HCT116 (cell line): ENCODE results near the gene DEPDC5. TPM values are rescaled to one million over a fixed set of nuclear protein-coding genes. Genes with fewer than 3 reads are reported as not detected.

Experiments used
- ATAC-seq: fragments of 200-7000 bp; cut with Tn5 transposase; 2 replicates; pipeline ENCODE4 v1.9.1; 2020; ENCODE audit warnings: mild to moderate bottlenecking, moderate library complexity
- BruUV-seq: library from RNA; stranded (reverse); fragments of 400-500 nt; replicated peaks from 2 replicates; lab custom pipeline; 2021; lab: Mats Ljungman, UMichigan
- CTCF ChIA-PET: fragments of 300-600 bp; sonication (Branson Sonifier 250); formaldehyde crosslinking; loops from one replicate; lab custom pipeline; 2021; ENCODE audit warnings: antibody characterized with exemption; lab: Charles Lee
- POLR2A ChIA-PET: fragments of 300-600, 350-600 bp; sonication (Branson Sonifier 250); formaldehyde crosslinking; loops from one replicate; lab custom pipeline; 2021; ENCODE audit warnings: antibody characterized with exemption; lab: Charles Lee
- RAD21 ChIA-PET, 2 experiments: fragments of 300-600 bp; sonication (Branson Sonifier 250); formaldehyde crosslinking; loops; one replicate each; lab custom pipeline; 2023; ENCODE audit warnings: low total read pairs in 2 of 2; ENCODE audit not compliant: uncharacterized antibody in 2 of 2, unreplicated experiment in 2 of 2, low non-redundant PET in 1 of 2; lab: Charles Lee
- DNase-seq: peaks from one replicate; pipeline ENCODE4 v3.0.0-alpha.2; 2010; ENCODE audit warnings: low read depth, low spot score
- H2AFZ ChIP-seq: fragments of 200-600 bp; shearing (Covaris generic), sonication (generic); 2 replicates; pipeline ENCODE4 v1.6.1; 2017; ENCODE audit warnings: low read depth, mixed run types, mixed read lengths, antibody characterized with exemption, low read length; ENCODE audit not compliant: poor library complexity, severe bottlenecking
- H3K27ac ChIP-seq: 2 replicates; pipeline ENCODE4 v1.5.1; 2012; ENCODE audit warnings: low read depth, low read length
- H3K27me3 ChIP-seq: fragments of 200-600 bp; sonication (generic); 2 replicates; pipeline ENCODE4 v1.6.1; 2016; ENCODE audit warnings: mixed run types, low read length, mixed read lengths; ENCODE audit not compliant: insufficient read depth
- H3K36me3 ChIP-seq, 2 experiments: fragments of 200-500 bp in 1 of 2; fragments of 200-600 bp in 1 of 2; sonication (Bioruptor generic) in 1 of 2; sonication (generic) in 1 of 2; 2 replicates each; pipeline versions ENCODE4 v1.5.1 to v1.6.1; 2014 to 2016; ENCODE audit warnings: low read length in 2 of 2, inconsistent platforms in 1 of 2, mixed read lengths in 1 of 2, mixed run types in 1 of 2; ENCODE audit not compliant: insufficient read depth in 2 of 2, control insufficient read depth in 1 of 2
- H3K4me1 ChIP-seq, 2 experiments: fragments of 200-600 bp in 1 of 2; sonication (generic) in 1 of 2; 2 replicates each; pipeline versions ENCODE4 v1.5.1 to v1.6.1; 2012 to 2017; ENCODE audit warnings: low read length in 2 of 2, inconsistent platforms in 1 of 2, mild to moderate bottlenecking in 1 of 2, mixed read lengths in 1 of 2, mixed run types in 1 of 2, moderate library complexity in 1 of 2; ENCODE audit not compliant: insufficient read depth in 2 of 2, control insufficient read depth in 1 of 2
- H3K4me2 ChIP-seq: fragments of 200-600 bp; sonication (generic); 2 replicates; pipeline ENCODE4 v1.6.1; 2017; ENCODE audit warnings: mixed run types, low read length, mixed read lengths
- H3K4me3 ChIP-seq, 2 experiments: fragments of 200-600 bp in 1 of 2; sonication (generic) in 1 of 2; replicated peaks in 1 of 2; 2 replicates each; pipeline ENCODE4 v1.5.1; 2011 to 2016; ENCODE audit warnings: low read length in 2 of 2, control low read depth in 1 of 2, low read depth in 1 of 2, mild to moderate bottlenecking in 1 of 2, mixed read lengths in 1 of 2, mixed run types in 1 of 2
- H3K79me2 ChIP-seq: fragments of 200-600 bp; sonication (generic); 2 replicates; pipeline ENCODE4 v1.6.1; 2017; ENCODE audit warnings: mild to moderate bottlenecking, mixed run types, low read length, moderate library complexity, mixed read lengths; ENCODE audit not compliant: insufficient read depth
- H3K9ac ChIP-seq: fragments of 200-600 bp; sonication (generic); 2 replicates; pipeline ENCODE4 v1.6.1; 2016; ENCODE audit warnings: low read length, mixed read lengths
- H3K9me2 ChIP-seq: fragments of 200-600 bp; sonication (generic), shearing (Covaris generic); 2 replicates; pipeline ENCODE4 v1.6.1; 2017; ENCODE audit warnings: mixed run types, mild to moderate bottlenecking, moderate library complexity; ENCODE audit not compliant: insufficient read depth
- H3K9me3 ChIP-seq, 2 experiments: fragments of 200-500 bp in 1 of 2; fragments of 200-600 bp in 1 of 2; sonication (Bioruptor generic) in 1 of 2; sonication (generic) in 1 of 2; 2 replicates each; pipeline ENCODE4 v1.6.1; 2014 to 2017; ENCODE audit warnings: low read length in 2 of 2, mixed read lengths in 2 of 2, inconsistent platforms in 1 of 2, low read depth in 1 of 2, mild to moderate bottlenecking in 1 of 2, mixed run types in 1 of 2, moderate library complexity in 1 of 2; ENCODE audit not compliant: control insufficient read depth in 1 of 2, insufficient read depth in 1 of 2
- H4K20me1 ChIP-seq: fragments of 200-600 bp; sonication (generic), shearing (Covaris generic); 2 replicates; pipeline ENCODE4 v1.6.1; 2017; ENCODE audit warnings: mixed run types, mild to moderate bottlenecking, moderate library complexity; ENCODE audit not compliant: insufficient read depth
- CEBPB ChIP-seq: IDR thresholded peaks from 2 replicates; pipeline ENCODE4 v1.6.1; 2012; ENCODE audit warnings: low read depth
- POLR2AphosphoS5 ChIP-seq: IDR thresholded peaks from 2 replicates; pipeline ENCODE4 v1.6.1; 2011; ENCODE audit warnings: mild to moderate bottlenecking, low read depth, low read length, moderate library complexity
- RAD21 ChIP-seq: IDR thresholded peaks from 2 replicates; pipeline ENCODE4 v1.6.1; 2012; ENCODE audit warnings: low read depth, mild to moderate bottlenecking
- ZFX ChIP-seq: fragments of 450-650 bp; IDR thresholded peaks from 2 replicates; pipeline ENCODE4 v1.6.1; 2017
- intact Hi-C: fragments of 100-400 bp; cut with micrococcal nuclease; formaldehyde crosslinking; loops from 2 replicates; pipeline ENCODE4 v1.10.0; 2022
- total RNA-seq: library from RNA; stranded (reverse); gene quantifications from one replicate; pipeline ENCODE4 v1.2.1, GENCODE V29; 2021; ENCODE audit not compliant: unreplicated experiment
- TF ChIP-seq, protein P1 (sequence below), 3 experiments: fragments of 200-600 bp in 1 of 3; sonication (generic) in 1 of 3; IDR thresholded peaks in 2 of 3; conservative IDR thresholded peaks in 1 of 3; 2 replicates each; pipeline ENCODE4 v1.5.1; 2012 to 2017; ENCODE audit warnings: low read depth in 2 of 3, low read length in 2 of 3, antibody characterized with exemption in 1 of 3, borderline replicate concordance in 1 of 3, control low read depth in 1 of 3, mild to moderate bottlenecking in 1 of 3, mixed read lengths in 1 of 3, mixed run types in 1 of 3, moderate library complexity in 1 of 3; ENCODE audit not compliant: insufficient read depth in 1 of 3
- TF ChIP-seq, protein P2 (sequence below): IDR thresholded peaks from 2 replicates; pipeline ENCODE4 v1.6.1; 2012
- TF ChIP-seq, protein P3 (sequence below): IDR thresholded peaks from 2 replicates; pipeline ENCODE4 v1.6.1; 2012; ENCODE audit warnings: low read depth

DEPDC5 gene
- total RNA-seq, 1 experiment from 2014 or later: 35.0 TPM

DNA sequence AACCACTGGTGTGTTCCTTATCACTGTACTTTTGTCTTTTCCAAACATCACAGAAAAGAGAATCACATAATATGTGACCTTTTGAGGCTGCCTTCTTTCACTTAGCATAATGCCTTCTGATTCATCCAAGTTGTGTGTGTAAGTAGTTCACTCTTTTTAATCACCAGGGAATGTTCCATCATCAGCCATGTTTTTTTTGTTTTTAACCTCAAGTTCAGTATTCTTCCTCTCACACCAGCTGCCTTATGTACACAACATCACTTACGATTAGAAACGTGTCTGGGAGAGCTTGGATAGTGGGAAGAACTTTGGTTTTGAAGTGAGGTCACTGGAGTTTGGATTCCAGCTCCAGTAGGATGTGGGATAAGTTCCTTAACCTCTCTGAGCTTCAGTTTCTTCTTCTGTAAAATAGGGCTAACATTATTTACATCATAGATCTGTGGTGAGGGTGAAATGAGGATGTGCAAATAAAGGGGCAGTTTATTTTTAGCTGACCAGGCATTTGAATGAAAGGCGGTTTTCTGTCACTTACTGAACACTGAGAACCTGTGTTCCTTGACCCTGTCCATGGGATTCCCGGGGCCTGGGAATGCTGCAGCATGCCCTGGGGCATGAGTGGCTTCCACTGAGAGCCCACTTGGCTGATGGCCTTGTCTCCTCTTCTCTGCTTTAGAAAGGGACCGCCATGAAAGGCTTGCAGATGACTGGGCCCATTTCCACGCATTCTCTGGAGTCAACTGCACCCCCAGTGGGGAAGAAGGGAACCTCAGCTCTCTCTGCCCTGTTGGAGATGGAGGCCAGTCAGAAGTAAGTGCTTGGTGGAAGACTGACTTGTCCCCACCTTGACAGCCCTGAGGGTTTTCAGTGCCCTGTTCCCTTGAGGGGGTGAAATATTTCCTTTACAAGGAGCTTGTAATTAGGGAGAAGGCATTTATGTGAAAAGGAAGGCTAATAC is 92.6 kb downstream of the DEPDC5 start:
- peaks cover 23 to 37% of the 10 kb centered on the region in 2 experiments for H3K36me3 ChIP-seq
- H3K4me2 ChIP-seq: no peak overlapping the region
- CTCF ChIA-PET: no interaction called here
- H3K4me3 ChIP-seq: no peak overlapping the region
- no peak for TF ChIP-seq ZFX
- peak; percentile 16; the same call in 1 of the 2 replicates for TF ChIP-seq RAD21
- TF ChIP-seq, protein P1, sequence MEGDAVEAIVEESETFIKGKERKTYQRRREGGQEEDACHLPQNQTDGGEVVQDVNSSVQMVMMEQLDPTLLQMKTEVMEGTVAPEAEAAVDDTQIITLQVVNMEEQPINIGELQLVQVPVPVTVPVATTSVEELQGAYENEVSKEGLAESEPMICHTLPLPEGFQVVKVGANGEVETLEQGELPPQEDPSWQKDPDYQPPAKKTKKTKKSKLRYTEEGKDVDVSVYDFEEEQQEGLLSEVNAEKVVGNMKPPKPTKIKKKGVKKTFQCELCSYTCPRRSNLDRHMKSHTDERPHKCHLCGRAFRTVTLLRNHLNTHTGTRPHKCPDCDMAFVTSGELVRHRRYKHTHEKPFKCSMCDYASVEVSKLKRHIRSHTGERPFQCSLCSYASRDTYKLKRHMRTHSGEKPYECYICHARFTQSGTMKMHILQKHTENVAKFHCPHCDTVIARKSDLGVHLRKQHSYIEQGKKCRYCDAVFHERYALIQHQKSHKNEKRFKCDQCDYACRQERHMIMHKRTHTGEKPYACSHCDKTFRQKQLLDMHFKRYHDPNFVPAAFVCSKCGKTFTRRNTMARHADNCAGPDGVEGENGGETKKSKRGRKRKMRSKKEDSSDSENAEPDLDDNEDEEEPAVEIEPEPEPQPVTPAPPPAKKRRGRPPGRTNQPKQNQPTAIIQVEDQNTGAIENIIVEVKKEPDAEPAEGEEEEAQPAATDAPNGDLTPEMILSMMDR (IDR thresholded peaks at IDR 0.05 in 2 of 3, conservative IDR thresholded peaks at IDR 0.05 in 1 of 3; ENCODE audit: borderline replicate concordance in 1 of 3, insufficient read depth in 1 of 3, low read depth in 2 of 3, low read length in 2 of 3): peak in 2 of 3 experiments; percentile 57 to 60; a peak in 4 of 6 replicates
- TF ChIP-seq, all 23 proteins: peak for 2
- Histone ChIP-seq H3K9me3 (no peaks in the 10 kb centered on the region), H3K9ac (no peak overlapping the region), H3K27me3 (no peaks in the 10 kb centered on the region), H3K4me1 (no peaks in the 10 kb centered on the region), H3K27ac (no peak overlapping the region), H4K20me1 (no peaks in the 10 kb centered on the region), H3K9me2 (no peaks in the 10 kb centered on the region), H2AFZ (no peak overlapping the region), H3K79me2 (no peaks in the 10 kb centered on the region)
- intact Hi-C loops: no loop called here
- BruUV-seq: no TSS peak
- ATAC-seq: peak; percentile 86
- POLR2A ChIA-PET: no interaction called here
- RAD21 ChIA-PET: no interaction called here
- no peak for DNase-seq

DNA sequence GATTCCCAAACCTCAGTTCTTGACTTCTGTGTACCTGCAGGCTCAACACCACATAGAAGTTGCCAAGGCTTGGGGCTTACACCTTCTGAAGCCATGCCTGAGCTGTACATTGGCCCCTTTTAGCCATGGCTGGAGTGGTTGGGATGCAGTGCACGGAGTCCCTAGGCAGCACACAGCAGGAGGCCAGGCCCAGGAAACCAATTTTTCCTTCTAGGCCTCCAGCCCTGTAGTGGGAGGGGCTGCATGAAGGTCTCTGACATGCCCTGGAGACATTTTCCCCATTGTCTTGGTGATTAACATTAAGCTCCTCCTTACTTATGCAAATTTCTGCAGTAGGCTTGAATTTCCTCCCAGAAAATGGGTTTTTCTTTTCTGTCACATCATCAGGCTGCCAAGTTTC is 94.6 kb downstream of the DEPDC5 start:
- no peak for ATAC-seq
- intact Hi-C loops: no loop called here
- no peak for DNase-seq
- BruUV-seq: no TSS peak
- Histone ChIP-seq H3K9ac (no peak overlapping the region), H4K20me1 (no peaks in the 10 kb centered on the region), H3K27me3 (no peaks in the 10 kb centered on the region), H3K4me3 (no peak overlapping the region), H3K9me2 (no peaks in the 10 kb centered on the region), H3K4me2 (no peak overlapping the region), H2AFZ (no peak overlapping the region), H3K9me3 (no peaks in the 10 kb centered on the region), H3K79me2 (no peaks in the 10 kb centered on the region), H3K36me3 (peaks cover 18 to 29% of the 10 kb centered on the region in 2 experiments), H3K27ac (no peak overlapping the region), H3K4me1 (no peaks in the 10 kb centered on the region)
- CTCF ChIA-PET: no interaction called here
- no peak for TF ChIP-seq POLR2AphosphoS5
- TF ChIP-seq, protein P2, sequence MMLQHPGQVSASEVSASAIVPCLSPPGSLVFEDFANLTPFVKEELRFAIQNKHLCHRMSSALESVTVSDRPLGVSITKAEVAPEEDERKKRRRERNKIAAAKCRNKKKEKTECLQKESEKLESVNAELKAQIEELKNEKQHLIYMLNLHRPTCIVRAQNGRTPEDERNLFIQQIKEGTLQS: no peak
- TF ChIP-seq, protein P1 (IDR thresholded peaks at IDR 0.05 in 2 of 3, conservative IDR thresholded peaks at IDR 0.05 in 1 of 3; ENCODE audit: borderline replicate concordance in 1 of 3, insufficient read depth in 1 of 3, low read depth in 2 of 3, low read length in 2 of 3): no peak
- no peak for TF ChIP-seq CEBPB
- TF ChIP-seq, protein P3, sequence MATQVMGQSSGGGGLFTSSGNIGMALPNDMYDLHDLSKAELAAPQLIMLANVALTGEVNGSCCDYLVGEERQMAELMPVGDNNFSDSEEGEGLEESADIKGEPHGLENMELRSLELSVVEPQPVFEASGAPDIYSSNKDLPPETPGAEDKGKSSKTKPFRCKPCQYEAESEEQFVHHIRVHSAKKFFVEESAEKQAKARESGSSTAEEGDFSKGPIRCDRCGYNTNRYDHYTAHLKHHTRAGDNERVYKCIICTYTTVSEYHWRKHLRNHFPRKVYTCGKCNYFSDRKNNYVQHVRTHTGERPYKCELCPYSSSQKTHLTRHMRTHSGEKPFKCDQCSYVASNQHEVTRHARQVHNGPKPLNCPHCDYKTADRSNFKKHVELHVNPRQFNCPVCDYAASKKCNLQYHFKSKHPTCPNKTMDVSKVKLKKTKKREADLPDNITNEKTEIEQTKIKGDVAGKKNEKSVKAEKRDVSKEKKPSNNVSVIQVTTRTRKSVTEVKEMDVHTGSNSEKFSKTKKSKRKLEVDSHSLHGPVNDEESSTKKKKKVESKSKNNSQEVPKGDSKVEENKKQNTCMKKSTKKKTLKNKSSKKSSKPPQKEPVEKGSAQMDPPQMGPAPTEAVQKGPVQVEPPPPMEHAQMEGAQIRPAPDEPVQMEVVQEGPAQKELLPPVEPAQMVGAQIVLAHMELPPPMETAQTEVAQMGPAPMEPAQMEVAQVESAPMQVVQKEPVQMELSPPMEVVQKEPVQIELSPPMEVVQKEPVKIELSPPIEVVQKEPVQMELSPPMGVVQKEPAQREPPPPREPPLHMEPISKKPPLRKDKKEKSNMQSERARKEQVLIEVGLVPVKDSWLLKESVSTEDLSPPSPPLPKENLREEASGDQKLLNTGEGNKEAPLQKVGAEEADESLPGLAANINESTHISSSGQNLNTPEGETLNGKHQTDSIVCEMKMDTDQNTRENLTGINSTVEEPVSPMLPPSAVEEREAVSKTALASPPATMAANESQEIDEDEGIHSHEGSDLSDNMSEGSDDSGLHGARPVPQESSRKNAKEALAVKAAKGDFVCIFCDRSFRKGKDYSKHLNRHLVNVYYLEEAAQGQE: no peak
- POLR2A ChIA-PET: no interaction called here
- RAD21 ChIA-PET: no interaction called here
